K562 (cell line): ENCODE data around the gene PRR35. TPM values are rescaled to one million over a fixed set of nuclear protein-coding genes. Genes with fewer than 3 reads are reported as not detected.
A peak's percentile ranks its signal among the peaks of the same experiment; 100 is the strongest.

Experiments
- GTF3C2 ChIP-seq: IDR thresholded peaks from 3 replicates; pipeline ENCODE4 v1.6.1; 2011; ENCODE audit warnings: borderline replicate concordance, mild to moderate bottlenecking, moderate library complexity; ENCODE audit not compliant: insufficient read length; ENCODE audit errors: extremely low read depth
- HOMEZ ChIP-seq: fragments of 250-450 bp; sonication (Bioruptor Pico); IDR thresholded peaks from 2 replicates; pipeline ENCODE4 v1.4.0; 2020; ENCODE audit warnings: mild to moderate bottlenecking, moderate library complexity
- MAFK ChIP-seq: IDR thresholded peaks from 2 replicates; pipeline ENCODE4 v1.6.1; 2011; ENCODE audit warnings: low read length, improper control_type of control experiment
- NFATC3 ChIP-seq: fragments of 450-650 bp; IDR thresholded peaks from 2 replicates; pipeline ENCODE4 v1.6.1; 2017; ENCODE audit warnings: mild to moderate bottlenecking
- NFRKB ChIP-seq: fragments of 450-650 bp; IDR thresholded peaks from 2 replicates; pipeline ENCODE4 v1.6.1; 2016; ENCODE audit warnings: low read depth
- PURB ChIP-seq: sonication (generic); formaldehyde crosslinking; IDR thresholded peaks from 2 replicates; pipeline ENCODE4 v1.9.0; 2021; ENCODE audit warnings: low read depth, mild to moderate bottlenecking, missing genetic modification reagents
- RBBP5 ChIP-seq: fragments of 200-600 bp; sonication (generic); IDR thresholded peaks from 2 replicates; pipeline ENCODE4 v1.6.1; 2012; ENCODE audit warnings: borderline replicate concordance, mild to moderate bottlenecking, low read length, control low read depth, inconsistent platforms; ENCODE audit not compliant: insufficient read depth, poor library complexity, severe bottlenecking
- RERE ChIP-seq: sonication (generic); formaldehyde crosslinking; IDR thresholded peaks from 2 replicates; pipeline ENCODE4 v1.8.0; 2023; ENCODE audit warnings: missing genetic modification reagents, mild to moderate bottlenecking, borderline replicate concordance
- RFX5 ChIP-seq: IDR thresholded peaks from 2 replicates; pipeline ENCODE4 v1.6.1; 2011; ENCODE audit warnings: low read depth, mild to moderate bottlenecking, improper control_type of control experiment, low read length
- RHOXF2B ChIP-seq: fragments of 250-450 bp; sonication (Bioruptor Pico); conservative IDR thresholded peaks from 2 replicates; pipeline ENCODE4 v1.5.1; 2021
- ZBTB2 ChIP-seq: fragments of 450-650 bp; IDR thresholded peaks from 2 replicates; pipeline ENCODE4 v1.6.1; 2016; ENCODE audit warnings: antibody characterized with exemption
- ZNF175 ChIP-seq: fragments of 200-800 bp; sonication (Bioruptor generic); IDR thresholded peaks from 2 replicates; pipeline ENCODE4 v1.6.1; 2016; ENCODE audit warnings: low read depth, mild to moderate bottlenecking, missing genetic modification characterization, missing compliant biosample characterization
- ZNF197 ChIP-seq: fragments of 200-800 bp; sonication (Bioruptor generic); IDR thresholded peaks from 2 replicates; pipeline ENCODE4 v1.6.1; 2016; ENCODE audit warnings: low read depth, missing genetic modification characterization, missing compliant biosample characterization
- ZNF217 ChIP-seq: sonication (generic); formaldehyde crosslinking; IDR thresholded peaks from 2 replicates; pipeline ENCODE4 v1.8.0; 2022; ENCODE audit warnings: mild to moderate bottlenecking, missing genetic modification reagents
- ZNF444 ChIP-seq: fragments of 250-450 bp; sonication (Bioruptor Pico); IDR thresholded peaks from 2 replicates; pipeline ENCODE4 v1.4.0; 2020; ENCODE audit warnings: mild to moderate bottlenecking, moderate library complexity
- ZSCAN29 ChIP-seq: fragments of 450-650 bp; IDR thresholded peaks from 2 replicates; pipeline ENCODE4 v1.6.1; 2017
- polyA plus RNA-seq, 8 experiments: library from polyadenylated mRNA; depleted of rRNA in 4 of 8; stranded (reverse) in 5 of 8; unstranded in 3 of 8; fragments of >200 nt; fragmentation: Nextera tagmentation in 2 of 8; fragmentation: Illumina TruSeq in 1 of 8; extraction: Ambion mirVana in 2 of 8; extraction: Trizol in 1 of 8; gene quantifications; 2 replicates each; pipeline versions ENCODE4 v1.2.1 to v1.2.3, GENCODE V29; 2011 to 2014; ENCODE audit warnings: inconsistent platforms in 1 of 8, missing spikeins in 1 of 8
- total RNA-seq, 7 experiments: library from RNA; depleted of rRNA in 6 of 7; stranded (reverse); fragments of >200 nt in 6 of 7; fragmentation: Illumina TruSeq in 2 of 7; extraction: Trizol in 2 of 7; gene quantifications; 2 replicates each; pipeline versions ENCODE4 v1.2.1 to v1.2.3, GENCODE V29; 2011 to 2021; ENCODE audit warnings: low replicate concordance in 1 of 7

The PRR35 gene
- total and polyA plus RNA-seq, 9 of the 15 experiments (the other 6 are each of a cell fraction or from before 2014, with no cell fraction given), result 0.17 to 0.45 (median 0.21) TPM; not detected in 5

- TF ChIP-seq RERE (no peak), ZBTB2 (no peak), ZNF197 (CRISPR knock-in tag) (peak; percentile 95), NFATC3 (no peak), ZNF175 (CRISPR knock-in tag) (peak; percentile 91), GTF3C2 (no peak), RBBP5 (no peak), RFX5 (no peak), MAFK (no peak), ZNF217 (CRISPR knock-in tag) (no peak), ZNF444 (CRISPR knock-in tag) (no peak), NFRKB (no peak), RHOXF2B (CRISPR knock-in tag) (no peak), ZSCAN29 (no peak), PURB (CRISPR knock-in tag) (no peak), HOMEZ (CRISPR knock-in tag) (no peak)
Observed at GRCh38 chr16:527015-527903, 32.9 kb upstream of the PRR35 start, which contains the start of gene CAPN15 (continued).
